HepG2 (cell line): ENCODE results near the gene VCP. TPM values are rescaled to one million over a fixed set of nuclear protein-coding genes. Genes with fewer than 3 reads are reported as not detected.
A peak's percentile ranks its signal among the peaks of the same experiment; 100 is the strongest.

Experiments used
- ARID3A ChIP-seq: IDR thresholded peaks from 2 replicates; pipeline ENCODE4 v1.6.1; 2012; ENCODE audit warnings: low read depth, low read length, improper control_type of control experiment
- CREB3 ChIP-seq: sonication (generic); formaldehyde crosslinking; IDR thresholded peaks from 2 replicates; pipeline ENCODE4 v1.5.0; 2020; ENCODE audit warnings: missing genetic modification reagents
- FOXJ3 ChIP-seq: sonication (generic); formaldehyde crosslinking; IDR thresholded peaks from 2 replicates; pipeline ENCODE4 v1.4.0; 2020; ENCODE audit warnings: missing genetic modification reagents, mild to moderate bottlenecking, borderline replicate concordance
- NFATC3 ChIP-seq: sonication (generic); formaldehyde crosslinking; IDR thresholded peaks from 2 replicates; pipeline ENCODE4 v1.5.1; 2020; ENCODE audit warnings: mild to moderate bottlenecking, missing genetic modification reagents
- ONECUT2 ChIP-seq: sonication (generic); formaldehyde crosslinking; IDR thresholded peaks from 2 replicates; pipeline ENCODE4 v1.4.0; 2020; ENCODE audit warnings: missing genetic modification reagents
- PATZ1 ChIP-seq: sonication (generic); formaldehyde crosslinking; IDR thresholded peaks from 2 replicates; pipeline ENCODE4 v1.4.0; 2020; ENCODE audit warnings: missing genetic modification reagents
- PRDM4 ChIP-seq: sonication (generic); formaldehyde crosslinking; IDR thresholded peaks from 2 replicates; pipeline ENCODE4 v1.9.0; 2021; ENCODE audit warnings: missing genetic modification reagents, borderline replicate concordance
- SIX4 ChIP-seq: sonication (generic); formaldehyde crosslinking; IDR thresholded peaks from 2 replicates; pipeline ENCODE4 v1.4.0; 2020; ENCODE audit warnings: missing genetic modification reagents
- ZNF609 ChIP-seq: sonication (generic); formaldehyde crosslinking; IDR thresholded peaks from 2 replicates; pipeline ENCODE4 v1.4.0; 2020; ENCODE audit warnings: mild to moderate bottlenecking, missing genetic modification reagents, borderline replicate concordance
- ZNF639 ChIP-seq: conservative IDR thresholded peaks from 2 replicates; pipeline ENCODE4 v1.6.1; 2018; ENCODE audit warnings: missing genetic modification reagents
- ZZZ3 ChIP-seq: sonication (generic); formaldehyde crosslinking; IDR thresholded peaks from 2 replicates; pipeline ENCODE4 v1.4.0; 2020; ENCODE audit warnings: missing genetic modification reagents, mild to moderate bottlenecking, borderline replicate concordance
- polyA plus RNA-seq, 8 experiments: library from polyadenylated mRNA; depleted of rRNA in 3 of 8; stranded (reverse) in 7 of 8; unstranded in 1 of 8; fragments of >200 nt; fragmentation: Illumina TruSeq in 4 of 8; extraction: Trizol in 4 of 8; gene quantifications; 2 replicates each; pipeline versions ENCODE4 v1.2.1 to v1.2.3, GENCODE V29; 2011 to 2016; ENCODE audit warnings: low read depth in 4 of 8, missing spikeins in 1 of 8, mixed read lengths in 1 of 8; ENCODE audit not compliant: insufficient read depth in 1 of 8
- total RNA-seq, 5 experiments: library from RNA; depleted of rRNA; stranded (reverse); fragments of >200 nt; fragmentation: Illumina TruSeq; extraction: Trizol; gene quantifications; 2 replicates each; pipeline ENCODE4 v1.2.3, GENCODE V29; 2016; ENCODE audit warnings: low read depth in 1 of 5

VCP gene
- total and polyA plus RNA-seq, 2 of the 13 experiments (the other 11 are each of a cell fraction or from before 2014, with no cell fraction given) = 143 to 391 TPM

- TF ChIP-seq ZZZ3 (CRISPR knock-in tag) (no peak), ZNF609 (no peak), ZNF639 (CRISPR knock-in tag) (no peak), ARID3A (0 out of 2 replicates have a peak, but pooled peaks have one; percentile 35), NFATC3 (CRISPR knock-in tag) (no peak), PRDM4 (CRISPR knock-in tag) (no peak), ONECUT2 (CRISPR knock-in tag) (peak; percentile 94), SIX4 (CRISPR knock-in tag) (peak; percentile 84), FOXJ3 (CRISPR knock-in tag) (no peak), CREB3 (no peak; the same call in 1 of the 2 replicates), PATZ1 (CRISPR knock-in tag) (0 out of 2 replicates have a peak, but pooled peaks have one; percentile 24)
Measured at GRCh38 chr9:35072461-35073278, at the start of gene VCP (continued).
